ENCODE data around the gene TIMM10.

DNA sequence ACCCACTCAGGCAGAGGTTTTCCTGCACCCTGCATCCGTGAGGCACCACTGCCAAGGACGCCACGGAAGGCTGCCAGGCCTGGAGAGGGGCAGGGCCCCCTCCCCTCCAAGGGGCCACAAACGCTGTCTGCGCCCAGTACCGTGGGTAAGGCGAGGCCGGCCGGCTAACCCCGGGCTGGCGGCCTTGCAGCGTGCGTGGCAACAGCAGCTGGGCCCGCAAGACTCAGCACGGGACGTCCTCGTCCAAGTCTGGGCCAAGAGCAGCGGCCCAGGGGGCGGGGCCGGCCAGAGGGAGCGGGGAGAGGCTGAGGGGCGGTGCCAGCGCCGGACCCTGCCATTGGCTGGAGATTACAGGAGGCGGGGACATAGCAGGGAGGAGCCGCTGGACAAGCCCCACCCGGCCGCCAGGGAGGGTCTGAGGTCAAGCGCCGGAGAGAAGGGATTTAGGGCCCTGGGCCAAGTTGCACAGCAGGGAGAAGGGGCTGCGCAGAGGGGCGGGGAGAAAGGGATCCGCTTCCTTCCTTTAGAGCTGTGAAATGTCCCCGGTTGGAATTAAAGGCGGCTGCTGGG lies 31.1 kb downstream of the TIMM10 start:
- TF ChIP-seq, protein P1, sequence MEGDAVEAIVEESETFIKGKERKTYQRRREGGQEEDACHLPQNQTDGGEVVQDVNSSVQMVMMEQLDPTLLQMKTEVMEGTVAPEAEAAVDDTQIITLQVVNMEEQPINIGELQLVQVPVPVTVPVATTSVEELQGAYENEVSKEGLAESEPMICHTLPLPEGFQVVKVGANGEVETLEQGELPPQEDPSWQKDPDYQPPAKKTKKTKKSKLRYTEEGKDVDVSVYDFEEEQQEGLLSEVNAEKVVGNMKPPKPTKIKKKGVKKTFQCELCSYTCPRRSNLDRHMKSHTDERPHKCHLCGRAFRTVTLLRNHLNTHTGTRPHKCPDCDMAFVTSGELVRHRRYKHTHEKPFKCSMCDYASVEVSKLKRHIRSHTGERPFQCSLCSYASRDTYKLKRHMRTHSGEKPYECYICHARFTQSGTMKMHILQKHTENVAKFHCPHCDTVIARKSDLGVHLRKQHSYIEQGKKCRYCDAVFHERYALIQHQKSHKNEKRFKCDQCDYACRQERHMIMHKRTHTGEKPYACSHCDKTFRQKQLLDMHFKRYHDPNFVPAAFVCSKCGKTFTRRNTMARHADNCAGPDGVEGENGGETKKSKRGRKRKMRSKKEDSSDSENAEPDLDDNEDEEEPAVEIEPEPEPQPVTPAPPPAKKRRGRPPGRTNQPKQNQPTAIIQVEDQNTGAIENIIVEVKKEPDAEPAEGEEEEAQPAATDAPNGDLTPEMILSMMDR (IDR thresholded peaks at IDR 0.05) = peak in 4 of 6 experiments; percentile 11 to 16 (median 14)
- TF ChIP-seq POLR2A (IDR thresholded peaks at IDR 0.05) = peak in 1 of 2 donors; percentile 67
